Skeletal muscle tissue (tissue), 4 donors: ENCODE measurements around the gene ASIP. TPM values are rescaled to one million over a fixed set of nuclear protein-coding genes. Genes with fewer than 3 reads are reported as not detected.
"Not testable (repeated sequence)": the region's sequence is repeated elsewhere in the genome, so short reads cannot be mapped to it uniquely, and the experiment has no call there.

Source experiments
- H3K27ac ChIP-seq: one replicate; pipeline ENCODE4 v1.7.0; 2013; ENCODE audit warnings: mild to moderate bottlenecking, low read depth, low read length, inconsistent platforms
- H3K27me3 ChIP-seq, 3 donors: one replicate each; pipeline ENCODE4 v1.7.0; 2013; ENCODE audit warnings: low read length in 3 of 3; ENCODE audit not compliant: control insufficient read depth in 3 of 3, insufficient read depth in 3 of 3
- H3K36me3 ChIP-seq, 3 donors: one replicate each; pipeline ENCODE4 v1.7.0; 2013; ENCODE audit warnings: low read length in 3 of 3; ENCODE audit not compliant: control insufficient read depth in 3 of 3, insufficient read depth in 3 of 3
- H3K4me1 ChIP-seq, 3 donors: one replicate each; pipeline ENCODE4 v1.7.0; 2013; ENCODE audit warnings: low read length in 3 of 3, mild to moderate bottlenecking in 3 of 3; ENCODE audit not compliant: control insufficient read depth in 3 of 3, insufficient read depth in 3 of 3
- H3K4me3 ChIP-seq, 3 donors: one replicate each; pipeline ENCODE4 v1.7.0; 2013; ENCODE audit warnings: low read length in 3 of 3
- H3K9ac ChIP-seq, 3 donors: one replicate each; pipeline ENCODE4 v1.7.0; 2013; ENCODE audit warnings: low read length in 3 of 3, mild to moderate bottlenecking in 3 of 3, moderate library complexity in 2 of 3, low read depth in 1 of 3
- H3K9me3 ChIP-seq, 3 donors: one replicate each; pipeline ENCODE4 v1.7.0; 2013; ENCODE audit warnings: low read length in 3 of 3; ENCODE audit not compliant: control insufficient read depth in 3 of 3
- total RNA-seq: library from RNA; depleted of rRNA; stranded (reverse); fragments of >200 nt; gene quantifications from one replicate; pipeline ENCODE4 v1.2.3, GENCODE V29; 2014
- donor health status: Osteomylitis.

ASIP gene
- total RNA-seq, 1 donor from 2014 or later, result 1.0 TPM

DNA sequence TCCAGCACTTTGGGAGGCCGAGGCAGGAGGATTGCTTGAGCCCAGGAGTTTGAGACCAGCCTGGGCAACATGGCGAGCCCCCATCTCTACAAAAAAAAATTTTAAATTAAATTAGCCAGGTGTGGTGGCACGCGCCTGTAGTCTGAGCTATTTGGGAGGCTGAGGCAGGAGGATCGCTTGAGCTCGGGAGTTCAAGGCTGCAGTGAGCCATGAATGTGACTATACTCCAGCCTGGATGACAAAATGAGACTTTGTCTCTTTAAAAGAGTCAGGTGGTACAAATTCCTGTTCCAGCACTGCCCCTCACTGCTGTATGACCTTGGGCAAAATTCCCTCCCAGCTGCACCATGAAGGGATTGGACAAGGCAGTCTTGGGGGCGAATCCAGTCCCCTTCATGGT is 33.5 kb downstream of the ASIP start:
- Histone ChIP-seq H3K9me3 (no peaks in the 10 kb centered on the region), H3K4me3 (no peak overlapping the region), H3K27me3 (peaks cover 0 to 3% (median 0%) of the 10 kb centered on the region in 3 donors), H3K9ac (no peak overlapping the region), H3K27ac (no peak overlapping the region), H3K4me1 (no peaks in the 10 kb centered on the region), H3K36me3 (peaks cover 15 to 28% (median 26%) of the 10 kb centered on the region in 3 donors)

DNA sequence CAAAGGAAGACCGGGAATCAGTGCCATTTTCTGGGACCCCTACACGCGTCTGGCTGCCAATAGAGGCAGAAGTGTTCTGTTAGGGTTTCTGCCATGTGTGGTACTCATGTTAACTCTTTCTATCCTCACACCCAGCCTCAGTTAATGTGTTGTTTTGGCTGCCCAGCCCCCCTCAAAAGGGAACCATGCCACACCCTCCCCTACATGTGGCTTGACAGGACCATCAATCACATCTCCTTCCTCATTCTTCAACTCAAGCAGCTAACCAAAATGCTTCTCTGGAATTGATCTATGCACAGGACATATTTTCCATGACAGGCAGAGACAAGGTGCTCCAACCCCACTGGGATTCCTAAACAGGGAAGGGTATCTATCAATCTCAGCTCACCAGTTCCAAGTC is 40.0 kb downstream of the ASIP start:
- Histone ChIP-seq H3K9me3 (no peaks in the 10 kb centered on the region), H3K27me3 (no peaks in the 10 kb centered on the region), H3K4me3 (no peak overlapping the region), H3K27ac (no peak overlapping the region), H3K36me3 (peaks cover 54 to 77% (median 61%) of the 10 kb centered on the region in 3 donors), H3K4me1 (no peaks in the 10 kb centered on the region), H3K9ac (no peak overlapping the region)

DNA sequence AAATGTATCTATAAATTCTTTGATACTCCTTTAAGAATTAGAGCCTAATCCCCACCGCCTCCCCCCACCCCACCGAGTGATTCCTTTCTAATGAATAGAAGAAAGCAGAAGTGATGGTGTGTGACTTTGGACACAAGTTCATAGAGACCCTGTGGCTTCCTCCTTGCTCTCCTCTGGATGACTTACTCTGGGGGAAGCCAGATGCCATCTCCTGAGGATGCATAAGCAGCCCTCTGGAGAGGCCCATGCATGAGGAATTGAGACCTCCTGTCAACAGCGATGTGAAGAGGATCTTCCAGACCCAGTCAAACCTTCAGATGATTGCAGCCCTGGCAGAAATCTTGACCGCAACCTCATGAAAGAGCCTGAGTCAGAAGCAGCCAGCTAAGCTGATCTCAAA is 40.8 kb downstream of the ASIP start:
- no peaks in the 10 kb centered on the region for H3K4me1 ChIP-seq
- no peak overlapping the region for H3K9ac ChIP-seq
- no peaks in the 10 kb centered on the region for H3K27me3 ChIP-seq
- peaks cover 53 to 74% (median 59%) of the 10 kb centered on the region in 3 donors for H3K36me3 ChIP-seq
- H3K27ac ChIP-seq, result no peak overlapping the region
- H3K9me3 ChIP-seq, result no peaks in the 10 kb centered on the region
- no peak overlapping the region for H3K4me3 ChIP-seq

DNA sequence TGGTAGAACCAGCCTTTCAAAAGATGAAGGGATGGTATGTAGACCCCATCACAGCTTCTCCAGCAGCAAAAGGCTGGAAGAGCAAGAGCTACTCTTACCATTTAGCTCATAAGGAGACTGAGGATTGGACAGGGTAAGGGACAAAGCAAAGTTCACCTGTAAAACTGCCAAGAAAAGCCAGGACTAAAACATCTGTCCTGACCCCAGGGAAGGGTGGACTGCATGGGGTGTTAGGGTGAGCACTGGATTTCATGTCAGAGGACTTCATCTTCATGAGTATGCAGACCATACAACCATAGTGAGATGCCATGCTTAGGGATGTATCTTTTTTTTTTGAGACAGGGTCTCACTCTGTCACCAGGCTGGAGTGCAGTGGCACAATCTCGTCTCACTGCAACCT is 42.6 kb downstream of the ASIP start:
- no peak overlapping the region for H3K4me3 ChIP-seq
- peaks cover 57 to 69% (median 62%) of the 10 kb centered on the region in 3 donors for H3K36me3 ChIP-seq
- no peaks in the 10 kb centered on the region for H3K27me3 ChIP-seq
- H3K9ac ChIP-seq, result no peak overlapping the region
- H3K4me1 ChIP-seq, result no peaks in the 10 kb centered on the region
- no peak overlapping the region for H3K27ac ChIP-seq
- H3K9me3 ChIP-seq, result no peaks in the 10 kb centered on the region

DNA sequence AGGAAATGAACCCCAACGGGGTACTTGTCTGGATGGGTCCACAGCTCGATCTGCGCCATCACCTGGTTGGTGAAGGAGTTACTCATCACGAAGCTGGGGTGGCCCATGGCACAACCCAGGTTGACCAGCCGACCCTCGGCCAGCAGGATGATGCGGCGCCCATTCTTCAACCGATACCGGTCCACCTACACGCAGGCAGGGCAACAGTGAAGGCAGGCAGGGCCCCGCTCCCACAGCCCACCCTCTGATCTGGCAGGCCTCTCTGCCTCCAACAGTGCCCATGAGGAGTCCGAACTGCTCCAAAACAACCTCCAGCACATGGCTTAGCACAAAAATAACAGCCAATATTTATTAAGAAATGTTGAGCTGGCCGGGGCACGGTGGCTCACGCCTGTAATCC is 44.2 kb downstream of the ASIP start:
- H3K9me3 ChIP-seq, result no peaks in the 10 kb centered on the region
- H3K4me1 ChIP-seq, result no peaks in the 10 kb centered on the region
- no peak overlapping the region for H3K4me3 ChIP-seq
- no peak overlapping the region for H3K9ac ChIP-seq
- peaks cover 62 to 66% (median 62%) of the 10 kb centered on the region in 3 donors for H3K36me3 ChIP-seq
- no peaks in the 10 kb centered on the region for H3K27me3 ChIP-seq
- no peak overlapping the region for H3K27ac ChIP-seq

DNA sequence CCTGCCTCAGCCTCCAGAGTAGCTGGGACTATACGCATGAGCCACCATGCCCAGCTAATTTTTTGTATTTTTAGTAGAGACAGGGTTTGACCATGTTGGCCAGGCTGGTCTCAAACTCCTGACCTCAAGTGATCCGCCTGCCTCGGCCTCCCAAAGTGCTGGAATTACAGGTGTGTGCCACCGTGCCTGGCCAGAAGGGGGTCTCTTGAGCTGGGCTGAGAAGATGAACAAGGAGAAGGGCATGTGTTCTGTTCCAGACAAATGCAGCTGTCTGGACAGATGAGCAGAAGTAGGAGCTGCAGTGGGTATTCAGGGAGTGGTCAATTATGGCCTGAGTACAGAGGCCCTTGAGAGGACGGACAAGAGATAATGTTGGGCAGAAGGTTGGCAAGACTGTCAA is 46.3 kb downstream of the ASIP start:
- not testable (repeated sequence) for H3K4me1 ChIP-seq, H3K27me3 ChIP-seq, H3K4me3 ChIP-seq, H3K9me3 ChIP-seq, H3K27ac ChIP-seq, H3K9ac ChIP-seq
- H3K36me3 ChIP-seq, result peaks cover 62 to 67% (median 65%) of the 10 kb centered on the region in 3 donors

DNA sequence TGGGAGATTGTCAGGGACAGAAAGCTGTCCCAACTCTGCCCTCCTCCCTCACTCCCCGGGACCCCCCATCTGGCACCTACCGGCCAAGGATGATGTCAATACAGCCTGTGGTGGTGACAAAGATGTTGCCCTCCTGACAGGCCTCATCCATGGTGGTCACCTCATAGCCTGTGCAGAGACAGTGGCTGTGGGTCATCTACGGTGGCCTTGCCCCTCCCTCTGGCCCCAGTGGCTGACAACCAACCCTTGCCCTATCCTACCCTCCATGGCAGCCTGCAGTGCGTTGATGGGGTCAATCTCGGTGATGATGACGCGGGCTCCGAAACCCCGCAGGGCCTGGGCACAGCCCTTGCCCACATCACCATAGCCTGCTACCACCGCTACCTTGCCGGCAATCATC is 49.2 kb downstream of the ASIP start:
- no peaks in the 10 kb centered on the region for H3K9me3 ChIP-seq
- H3K27me3 ChIP-seq, result no peaks in the 10 kb centered on the region
- no peak overlapping the region for H3K9ac ChIP-seq
- no peak overlapping the region for H3K27ac ChIP-seq
- no peaks in the 10 kb centered on the region for H3K4me1 ChIP-seq
- H3K4me3 ChIP-seq, result no peak overlapping the region
- peaks cover 65 to 75% (median 68%) of the 10 kb centered on the region in 3 donors for H3K36me3 ChIP-seq

DNA sequence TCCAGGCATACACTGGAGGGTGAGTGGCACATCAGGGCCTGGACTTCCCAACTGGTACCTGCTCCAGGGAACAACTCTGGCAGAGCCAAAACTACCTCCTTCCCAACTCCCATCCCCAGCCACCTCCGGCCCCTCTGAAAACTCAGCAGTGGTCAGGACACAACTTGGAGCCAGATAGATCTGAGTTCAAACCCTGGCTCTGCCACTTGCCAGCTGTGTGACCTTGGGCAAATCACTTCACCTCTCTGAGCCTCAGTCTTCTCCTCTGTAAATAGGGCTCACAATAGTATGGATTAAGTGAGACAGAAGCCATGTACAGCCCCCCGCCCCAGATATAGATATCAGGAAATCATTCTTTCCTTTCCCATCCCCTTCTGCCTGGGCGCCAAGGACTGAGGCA is 51.3 kb downstream of the ASIP start:
- Histone ChIP-seq H3K4me3 (no peak overlapping the region), H3K36me3 (peaks cover 56 to 63% (median 56%) of the 10 kb centered on the region in 3 donors), H3K9me3 (no peaks in the 10 kb centered on the region), H3K27ac (no peak overlapping the region), H3K27me3 (no peaks in the 10 kb centered on the region), H3K4me1 (no peaks in the 10 kb centered on the region), H3K9ac (no peak overlapping the region)

DNA sequence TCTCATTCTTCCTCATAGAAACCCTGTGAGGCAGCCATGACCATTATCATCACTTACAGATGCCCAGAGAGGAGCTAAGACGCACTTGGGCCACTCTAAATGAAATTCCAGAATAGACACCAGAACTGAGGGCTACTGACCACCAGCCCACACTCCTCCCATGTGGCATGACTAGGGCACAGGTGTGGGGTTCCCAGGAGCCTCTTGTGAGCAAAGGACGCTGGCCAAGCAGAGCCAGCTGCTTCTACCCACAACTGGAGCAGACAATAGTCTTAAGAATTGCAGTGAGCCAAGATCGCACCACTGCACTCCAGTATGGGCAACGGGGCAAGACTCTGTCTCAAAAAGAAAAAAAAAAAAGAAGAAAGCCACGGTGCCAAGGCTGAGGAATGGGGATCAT is 51.9 kb downstream of the ASIP start:
- peaks cover 50 to 57% (median 50%) of the 10 kb centered on the region in 3 donors for H3K36me3 ChIP-seq

DNA sequence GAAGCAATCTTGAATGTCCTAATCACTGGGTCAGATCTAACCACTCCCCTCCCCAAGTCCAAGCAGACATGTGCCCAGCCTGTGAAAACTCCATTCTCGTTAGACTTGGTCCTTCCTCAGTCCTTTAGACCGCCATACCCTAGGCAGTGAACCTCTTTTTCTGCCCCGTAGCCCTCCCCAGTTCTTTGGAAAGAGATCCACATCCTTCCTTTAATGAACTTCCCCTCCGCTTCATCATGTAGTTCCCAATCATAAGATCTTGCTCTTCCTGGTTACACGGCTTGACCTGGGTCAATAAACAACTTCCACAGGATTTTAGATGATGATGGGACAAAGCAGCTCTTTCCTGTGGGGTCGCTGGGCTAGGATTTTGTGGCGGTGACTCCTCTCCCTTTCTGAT is 52.4 kb downstream of the ASIP start:
- Histone ChIP-seq H3K9me3 (no peaks in the 10 kb centered on the region), H3K36me3 (peaks cover 47 to 56% (median 49%) of the 10 kb centered on the region in 3 donors), H3K9ac (no peak overlapping the region), H3K27me3 (no peaks in the 10 kb centered on the region), H3K4me3 (no peak overlapping the region), H3K4me1 (no peaks in the 10 kb centered on the region), H3K27ac (no peak overlapping the region)

More for the DNA sequence above, 51.9 kb downstream of the ASIP start:
- Histone ChIP-seq H3K27ac (no peak overlapping the region), H3K27me3 (no peaks in the 10 kb centered on the region), H3K9me3 (no peaks in the 10 kb centered on the region), H3K9ac (no peak overlapping the region), H3K4me3 (no peak overlapping the region), H3K4me1 (no peaks in the 10 kb centered on the region)

DNA sequence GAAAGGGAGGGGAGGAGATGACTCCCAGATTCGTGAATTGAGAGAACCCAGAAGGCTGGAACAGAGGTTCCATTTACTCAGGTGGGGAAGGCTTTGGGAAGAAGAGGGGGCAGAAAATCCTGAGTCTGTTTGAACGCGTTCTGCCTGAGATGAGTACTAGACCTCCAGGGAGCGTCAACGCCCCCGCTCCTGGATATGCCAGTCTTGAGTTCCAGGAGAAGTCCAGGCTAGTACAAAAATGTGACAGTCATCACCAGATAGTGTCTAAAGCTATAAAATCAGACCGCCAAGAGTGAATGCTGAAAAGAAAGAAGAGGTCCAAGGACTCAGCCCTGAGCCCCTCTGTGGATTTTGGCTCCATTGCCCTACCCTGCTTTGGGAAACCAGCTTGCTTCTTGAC is 53.3 kb downstream of the ASIP start:
- Histone ChIP-seq H3K9me3 (no peaks in the 10 kb centered on the region), H3K27ac (no peak overlapping the region), H3K36me3 (peaks cover 47 to 56% (median 49%) of the 10 kb centered on the region in 3 donors), H3K9ac (no peak overlapping the region), H3K27me3 (no peaks in the 10 kb centered on the region), H3K4me1 (no peaks in the 10 kb centered on the region), H3K4me3 (no peak overlapping the region)
